Lower leg skin (tissue), 4 donors: ENCODE data around the gene SASH3. TPM values are rescaled to one million over a fixed set of nuclear protein-coding genes. Genes with fewer than 3 reads are reported as not detected.

Experiments
- DNase-seq, 2 donors: peaks; one replicate each; pipeline ENCODE4 v3.0.0-alpha.2; 2019; ENCODE audit warnings: low spot score in 2 of 2
- H3K4me3 ChIP-seq: fragments of 200-600 bp; sonication (generic); 2 replicates; pipeline ENCODE4 v1.5.1; 2017; ENCODE audit warnings: mild to moderate bottlenecking, low read depth; ENCODE audit not compliant: poor library complexity, severe bottlenecking
- POLR2A ChIP-seq, 2 donors: fragments of 450-650 bp; IDR thresholded peaks; one replicate each; pipeline ENCODE4 v1.6.1; 2016 to 2017; ENCODE audit warnings: antibody characterized with exemption in 2 of 2, mild to moderate bottlenecking in 1 of 2, moderate library complexity in 1 of 2
- WGBS, 2 donors: methylation state at CpG; one replicate each; pipeline ENCODE4 v1.1.5; 2018; 5-methylcytosine and 5-hydroxymethylcytosine counted together
- intact Hi-C: fragments of 100-400 bp; cut with DNase I; formaldehyde crosslinking; loops from one replicate; pipeline ENCODE4 v1.15.0; 2023; ENCODE audit warnings: low total_unique reads
- total RNA-seq, 4 donors: library from RNA; depleted of rRNA; stranded (reverse); fragments of >200 nt; gene quantifications; one replicate each; pipeline ENCODE4 v1.1.0, GENCODE V29; 2016
- TF ChIP-seq, protein P1 (sequence below), 3 donors: fragments of 450-650 bp; IDR thresholded peaks; one replicate each; pipeline ENCODE4 v1.5.1; 2016; ENCODE audit warnings: antibody characterized with exemption in 3 of 3, mild to moderate bottlenecking in 3 of 3, moderate library complexity in 2 of 3

SASH3 gene
- total RNA-seq, 4 donors from 2014 or later, result 0.25 to 3.4 (median 1.6) TPM

DNA sequence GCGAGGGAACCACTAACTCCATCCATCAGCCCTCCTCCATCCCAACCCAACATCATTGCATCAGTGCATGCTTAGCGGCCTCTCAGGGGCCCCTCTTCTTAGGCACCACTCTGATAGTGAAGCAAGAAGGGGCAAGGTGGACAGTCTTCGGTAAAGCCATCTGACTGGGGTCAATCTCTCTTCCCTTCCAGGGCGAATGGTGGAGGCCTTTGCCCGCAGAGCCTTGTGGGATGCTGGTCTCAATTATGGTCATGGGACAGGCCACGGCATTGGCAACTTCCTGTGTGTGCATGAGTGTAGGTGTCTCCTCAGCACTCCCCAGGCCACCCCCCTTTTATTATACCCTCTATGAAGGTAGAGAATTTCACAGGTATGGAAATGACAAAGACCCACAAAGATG, 18.8 kb upstream of the SASH3 start:
- no peak overlapping the region for H3K4me3 ChIP-seq
- TF ChIP-seq POLR2A (IDR thresholded peaks at IDR 0.05), result no peak
- TF ChIP-seq, protein P1, sequence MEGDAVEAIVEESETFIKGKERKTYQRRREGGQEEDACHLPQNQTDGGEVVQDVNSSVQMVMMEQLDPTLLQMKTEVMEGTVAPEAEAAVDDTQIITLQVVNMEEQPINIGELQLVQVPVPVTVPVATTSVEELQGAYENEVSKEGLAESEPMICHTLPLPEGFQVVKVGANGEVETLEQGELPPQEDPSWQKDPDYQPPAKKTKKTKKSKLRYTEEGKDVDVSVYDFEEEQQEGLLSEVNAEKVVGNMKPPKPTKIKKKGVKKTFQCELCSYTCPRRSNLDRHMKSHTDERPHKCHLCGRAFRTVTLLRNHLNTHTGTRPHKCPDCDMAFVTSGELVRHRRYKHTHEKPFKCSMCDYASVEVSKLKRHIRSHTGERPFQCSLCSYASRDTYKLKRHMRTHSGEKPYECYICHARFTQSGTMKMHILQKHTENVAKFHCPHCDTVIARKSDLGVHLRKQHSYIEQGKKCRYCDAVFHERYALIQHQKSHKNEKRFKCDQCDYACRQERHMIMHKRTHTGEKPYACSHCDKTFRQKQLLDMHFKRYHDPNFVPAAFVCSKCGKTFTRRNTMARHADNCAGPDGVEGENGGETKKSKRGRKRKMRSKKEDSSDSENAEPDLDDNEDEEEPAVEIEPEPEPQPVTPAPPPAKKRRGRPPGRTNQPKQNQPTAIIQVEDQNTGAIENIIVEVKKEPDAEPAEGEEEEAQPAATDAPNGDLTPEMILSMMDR (IDR thresholded peaks at IDR 0.05), result no peak
- WGBS, 2 donors, result 86 to 90% methylated on average over 5 to 6 of the region's 6 CpGs
- intact Hi-C loops, result no loop called here
- DNase-seq, result no peak

DNA sequence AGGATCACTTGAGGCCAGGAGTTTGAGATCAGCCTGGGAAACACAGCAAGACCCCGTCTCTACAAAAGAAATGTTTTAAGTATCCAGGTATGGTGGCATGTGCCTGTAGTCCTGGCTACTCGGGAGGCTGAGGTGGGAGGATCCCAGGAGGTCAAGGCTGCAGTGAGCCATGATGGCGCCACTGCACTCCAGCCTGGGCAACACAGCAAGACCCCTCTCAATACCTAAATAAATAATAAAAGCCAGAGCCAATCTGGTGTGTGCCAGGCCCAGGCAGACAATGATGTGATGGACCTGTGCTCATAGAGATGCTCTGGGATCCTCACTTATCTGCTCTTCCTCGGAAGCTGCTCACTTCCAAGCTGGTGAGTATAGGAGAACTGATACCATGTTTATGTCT, 18.2 kb upstream of the SASH3 start:
- WGBS, 2 donors, result 87 to 93% methylated on average over 4 of the region's 4 CpGs
- no peak overlapping the region for H3K4me3 ChIP-seq
- TF ChIP-seq POLR2A (IDR thresholded peaks at IDR 0.05), result no peak
- TF ChIP-seq, protein P1 (IDR thresholded peaks at IDR 0.05), result no peak
- DNase-seq, result no peak
- intact Hi-C loops, result no loop called here

DNA sequence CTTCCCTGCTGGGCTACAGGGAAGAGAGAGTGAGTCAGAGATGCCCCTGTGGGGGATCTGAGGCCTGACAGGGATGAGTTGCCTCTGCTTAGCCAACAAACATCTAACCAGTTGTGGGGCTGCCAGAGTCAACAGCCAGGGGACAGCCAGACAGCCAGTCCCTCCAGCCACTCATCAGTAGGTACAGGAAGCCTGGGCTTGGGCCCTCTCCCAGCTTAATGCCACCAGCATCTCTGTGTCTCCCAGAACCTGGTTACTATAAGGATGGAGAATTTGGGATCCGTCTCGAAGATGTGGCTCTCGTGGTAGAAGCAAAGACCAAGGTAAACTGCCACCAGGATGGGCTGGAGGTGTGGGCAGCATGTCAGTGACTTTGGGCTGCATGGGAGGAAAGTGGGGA, 17.3 kb upstream of the SASH3 start:
- intact Hi-C loops, result no loop called here
- TF ChIP-seq, protein P1 (IDR thresholded peaks at IDR 0.05), result no peak
- no peak for TF ChIP-seq POLR2A (IDR thresholded peaks at IDR 0.05)
- H3K4me3 ChIP-seq, result no peak overlapping the region
- 94 to 98% methylated on average over 3 of the region's 3 CpGs for WGBS, 2 donors
- DNase-seq, result no peak

DNA sequence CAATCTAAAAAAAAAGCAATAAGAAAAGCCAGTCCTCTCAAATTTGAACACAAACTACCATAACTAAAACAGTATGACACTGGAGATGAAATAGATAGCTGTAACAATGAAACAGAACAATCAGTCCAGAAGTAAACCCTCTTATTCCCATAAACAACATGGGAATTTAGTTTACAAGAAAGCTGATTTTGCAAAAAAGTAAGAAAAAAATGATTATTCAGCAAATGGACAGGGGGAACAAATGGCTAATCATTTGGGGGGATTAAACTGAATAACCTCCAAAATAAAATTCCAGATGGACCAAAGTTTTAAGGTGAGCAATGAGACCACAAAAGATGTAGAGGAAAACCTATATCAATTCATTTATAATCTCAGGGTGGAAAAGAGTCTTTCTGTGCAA, 16.1 kb upstream of the SASH3 start:
- intact Hi-C loops, result no loop called here
- no peak for TF ChIP-seq POLR2A (IDR thresholded peaks at IDR 0.05)
- TF ChIP-seq, protein P1 (IDR thresholded peaks at IDR 0.05), result no peak

DNA sequence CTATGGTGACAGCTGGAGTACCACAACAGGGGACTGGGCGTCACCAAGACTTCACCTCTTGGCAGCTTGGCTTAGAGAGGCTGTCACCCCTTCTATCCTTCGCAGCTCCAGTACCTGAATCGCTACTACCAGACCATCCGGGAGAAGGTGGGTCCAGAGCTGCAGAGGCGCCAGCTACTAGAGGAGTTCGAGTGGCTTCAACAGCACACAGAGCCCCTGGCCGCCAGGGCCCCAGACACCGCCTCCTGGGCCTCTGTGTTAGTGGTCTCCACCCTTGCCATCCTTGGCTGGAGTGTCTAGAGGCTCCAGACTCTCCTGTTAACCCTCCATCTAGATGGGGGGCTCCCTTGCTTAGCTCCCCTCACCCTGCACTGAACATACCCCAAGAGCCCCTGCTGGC, 11.6 kb upstream of the SASH3 start:
- TF ChIP-seq, protein P1 (IDR thresholded peaks at IDR 0.05), result no peak
- TF ChIP-seq POLR2A (IDR thresholded peaks at IDR 0.05), result no peak
- whole genome bisulfite sequencing, 2 donors, result 89% methylated on average over 8 of the region's 8 CpGs; no CpG with 5 or more reads in 1 of the 2 donors
- no peak for DNase-seq
- intact Hi-C loops, result no loop called here
- no peak overlapping the region for H3K4me3 ChIP-seq

More for the DNA sequence above, 16.1 kb upstream of the SASH3 start:
- no peak for DNase-seq
- H3K4me3 ChIP-seq, result no peak overlapping the region
